ENCODE data around the gene RNF168. TPM values are rescaled to one million over a fixed set of nuclear protein-coding genes. Genes with fewer than 3 reads are reported as not detected.
"Not testable (repeated sequence)": the region's sequence is repeated elsewhere in the genome, so short reads cannot be mapped to it uniquely, and the experiment has no call there.

Gene RNF168
- total and polyA plus RNA-seq, 2 donors (not counting 1 experiment from before 2014, with no cell fraction given), result 3.4 to 42.7 TPM

GRCh38 chr3:196463804-196464203 lies 39.8 kb downstream of the RNF168 start:
- Mint-ChIP-seq H3K27me3 (no peaks in the 10 kb centered on the region), H3K27ac (no peak overlapping the region), H3K9me3 (ENCODE audit: insufficient read depth) (peaks cover 3% of the 10 kb centered on the region), H3K4me1 (no peaks in the 10 kb centered on the region), H3K4me3 (no peak overlapping the region)
- Histone ChIP-seq H3K79me2 (ENCODE audit: control insufficient read depth, insufficient read depth, low read length) (no peaks in the 10 kb centered on the region), H3K9me3 (ENCODE audit: control extremely low read depth in 1 of 3, control insufficient read depth in 2 of 3, insufficient read depth in 1 of 3, low read length in 2 of 3) (no peaks in the 10 kb centered on the region), H2AFZ (ENCODE audit: insufficient read depth, low read depth, low read length, poor library complexity, severe bottlenecking) (no peak overlapping the region), H3K4me3 (ENCODE audit: control extremely low read depth in 1 of 5, extremely low read depth in 1 of 5, insufficient read depth in 1 of 5, low read depth in 2 of 5, low read length in 4 of 5) (no peak overlapping the region), H3K4me1 (ENCODE audit: control insufficient read depth in 2 of 2, insufficient read depth in 2 of 2, low read length in 2 of 2) (no peaks in the 10 kb centered on the region), H3K27me3 (replicated peaks in 1 of 4; ENCODE audit: control extremely low read depth in 1 of 4, control insufficient read depth in 3 of 4, insufficient read depth in 4 of 4, low read length in 3 of 4) (no peaks in the 10 kb centered on the region), H3K4me2 (replicated peaks; ENCODE audit: low read depth, low read length, poor library complexity, severe bottlenecking) (no peak overlapping the region), H3K36me3 (replicated peaks in 1 of 2; ENCODE audit: control extremely low read depth in 1 of 2, control insufficient read depth in 1 of 2, extremely low read depth in 1 of 2, insufficient read depth in 2 of 2, low read length in 1 of 2) (peaks cover 0 to 7% of the 10 kb centered on the region in 2 experiments), H3K27ac (ENCODE audit: low read length in 2 of 2) (no peak overlapping the region), H4K20me1 (ENCODE audit: control insufficient read depth, insufficient read depth, low read length, poor library complexity, severe bottlenecking) (no peaks in the 10 kb centered on the region), H3K9ac (ENCODE audit: low read length) (no peak overlapping the region)
- WGBS (ENCODE audit: insufficient coverage), result 100% methylated on average over 2 of the region's 3 CpGs
- intact Hi-C loops (cut with micrococcal nuclease), result no loop called here
- TF ChIP-seq EZH2 (IDR thresholded peaks at IDR 0.05; ENCODE audit: borderline replicate concordance, insufficient read depth, low read depth, low read length, poor library complexity, severe bottlenecking) (no peak), CTCF (IDR thresholded peaks at IDR 0.05) (no peak)
- CTCF ChIA-PET, result no interaction called here
- no peak for DNase-seq
- ATAC-seq (ENCODE audit: low read depth), result no peak
- POLR2A ChIA-PET, result interaction anchor here (0.8 kb wide), 1 partner anchor 100 kb away, joined by 5 read pairs; no protein-coding TSS in a partner anchor

- Histone ChIP-seq H3K9me3 (ENCODE audit: control extremely low read depth in 1 of 3, control insufficient read depth in 2 of 3, insufficient read depth in 1 of 3, low read length in 2 of 3) (no peaks in the 10 kb centered on the region), H2AFZ (ENCODE audit: insufficient read depth, low read depth, low read length, poor library complexity, severe bottlenecking) (no peak overlapping the region), H3K4me3 (ENCODE audit: control extremely low read depth in 1 of 5, extremely low read depth in 1 of 5, insufficient read depth in 1 of 5, low read depth in 2 of 5, low read length in 4 of 5) (no peak overlapping the region), H3K4me1 (ENCODE audit: control insufficient read depth in 2 of 2, insufficient read depth in 2 of 2, low read length in 2 of 2) (no peaks in the 10 kb centered on the region), H3K9ac (ENCODE audit: low read length) (no peak overlapping the region), H3K79me2 (ENCODE audit: control insufficient read depth, insufficient read depth, low read length) (no peaks in the 10 kb centered on the region), H4K20me1 (ENCODE audit: control insufficient read depth, insufficient read depth, low read length, poor library complexity, severe bottlenecking) (no peaks in the 10 kb centered on the region), H3K27me3 (replicated peaks in 1 of 4; ENCODE audit: control extremely low read depth in 1 of 4, control insufficient read depth in 3 of 4, insufficient read depth in 4 of 4, low read length in 3 of 4) (no peaks in the 10 kb centered on the region), H3K36me3 (replicated peaks in 1 of 2; ENCODE audit: control extremely low read depth in 1 of 2, control insufficient read depth in 1 of 2, extremely low read depth in 1 of 2, insufficient read depth in 2 of 2, low read length in 1 of 2) (peaks cover 0 to 3% of the 10 kb centered on the region in 2 experiments), H3K27ac (ENCODE audit: low read length in 2 of 2) (no peak overlapping the region), H3K4me2 (replicated peaks; ENCODE audit: low read depth, low read length, poor library complexity, severe bottlenecking) (no peak overlapping the region)
- Mint-ChIP-seq H3K4me1 (no peaks in the 10 kb centered on the region), H3K27me3 (no peaks in the 10 kb centered on the region), H3K27ac (no peak overlapping the region), H3K9me3 (ENCODE audit: insufficient read depth) (peaks cover 3% of the 10 kb centered on the region), H3K4me3 (no peak overlapping the region)
- no peak for DNase-seq
- TF ChIP-seq CTCF (IDR thresholded peaks at IDR 0.05) (no peak), EZH2 (IDR thresholded peaks at IDR 0.05; ENCODE audit: borderline replicate concordance, insufficient read depth, low read depth, low read length, poor library complexity, severe bottlenecking) (no peak)
- CTCF ChIA-PET, result no interaction called here
- no peak for ATAC-seq (ENCODE audit: low read depth)
- intact Hi-C loops (cut with micrococcal nuclease), result no loop called here
- no CpG with 5 or more reads among the region's 2 CpGs for WGBS (ENCODE audit: insufficient coverage)
- POLR2A ChIA-PET, result interaction anchor here (0.8 kb wide), 1 partner anchor 100 kb away, joined by 5 read pairs; no protein-coding TSS in a partner anchor
Measured at GRCh38 chr3:196463478-196463756, 40.2 kb downstream of the RNF168 start.

- H3K36me3 ChIP-seq (replicated peaks in 1 of 2; ENCODE audit: control extremely low read depth in 1 of 2, control insufficient read depth in 1 of 2, extremely low read depth in 1 of 2, insufficient read depth in 2 of 2, low read length in 1 of 2); H3K27ac Mint-ChIP-seq; intact Hi-C loops (cut with micrococcal nuclease); H3K9me3 ChIP-seq (ENCODE audit: control extremely low read depth in 1 of 3, control insufficient read depth in 2 of 3, insufficient read depth in 1 of 3, low read length in 2 of 3); ATAC-seq (ENCODE audit: low read depth); H4K20me1 ChIP-seq (ENCODE audit: control insufficient read depth, insufficient read depth, low read length, poor library complexity, severe bottlenecking); CTCF ChIA-PET; DNase-seq; H3K27ac ChIP-seq (ENCODE audit: low read length in 2 of 2); H2AFZ ChIP-seq (ENCODE audit: insufficient read depth, low read depth, low read length, poor library complexity, severe bottlenecking); H3K4me3 Mint-ChIP-seq; H3K4me1 Mint-ChIP-seq; H3K4me3 ChIP-seq (ENCODE audit: control extremely low read depth in 1 of 5, extremely low read depth in 1 of 5, insufficient read depth in 1 of 5, low read depth in 2 of 5, low read length in 4 of 5); H3K9me3 Mint-ChIP-seq (ENCODE audit: insufficient read depth); H3K27me3 Mint-ChIP-seq; H3K9ac ChIP-seq (ENCODE audit: low read length); H3K27me3 ChIP-seq (replicated peaks in 1 of 4; ENCODE audit: control extremely low read depth in 1 of 4, control insufficient read depth in 3 of 4, insufficient read depth in 4 of 4, low read length in 3 of 4); H3K4me1 ChIP-seq (ENCODE audit: control insufficient read depth in 2 of 2, insufficient read depth in 2 of 2, low read length in 2 of 2); H3K79me2 ChIP-seq (ENCODE audit: control insufficient read depth, insufficient read depth, low read length); H3K4me2 ChIP-seq (replicated peaks; ENCODE audit: low read depth, low read length, poor library complexity, severe bottlenecking): not testable (repeated sequence)
- WGBS (ENCODE audit: insufficient coverage), result 100% methylated on average over 1 of the region's 1 CpG
- POLR2A ChIA-PET, result interaction anchor here (0.8 kb wide), 1 partner anchor 99 kb away, joined by 5 read pairs; no protein-coding TSS in a partner anchor
Measured at GRCh38 chr3:196462680-196463477, 40.7 kb downstream of the RNF168 start.

Measured in B cell (primary cell).